NCI-H524 (cell line): Measurements from ENCODE around the gene DUSP22.

Experiments used
- DNase-seq, 2 experiments: peaks; one replicate each; lab custom pipeline; 2025; lab: John Stamatoyannopoulos, UW

DUSP22 gene

GRCh38 chr6:380234-381218 lies 88.2 kb downstream of the DUSP22 start:
- no peak for DNase-seq

GRCh38 chr6:381742-382461 lies 89.6 kb downstream of the DUSP22 start:
- DNase-seq = no peak

- no peak for DNase-seq
Observed at GRCh38 chr6:382883-383810, 90.9 kb downstream of the DUSP22 start.

- no peak for DNase-seq
Observed at GRCh38 chr6:383856-384255, 91.6 kb downstream of the DUSP22 start.

- DNase-seq = no peak
Observed at GRCh38 chr6:384898-385297, 92.6 kb downstream of the DUSP22 start.

GRCh38 chr6:385614-386013 lies 93.3 kb downstream of the DUSP22 start:
- DNase-seq = no peak

GRCh38 chr6:386688-387266 lies 94.5 kb downstream of the DUSP22 start:
- DNase-seq = no peak

- no peak for DNase-seq
Observed at GRCh38 chr6:387293-387741, 95.0 kb downstream of the DUSP22 start.

GRCh38 chr6:388202-388903 lies 96.1 kb downstream of the DUSP22 start:
- no peak for DNase-seq

GRCh38 chr6:389143-389542 lies 96.9 kb downstream of the DUSP22 start:
- no peak for DNase-seq

- no peak for DNase-seq
Observed at GRCh38 chr6:389622-390021, 97.3 kb downstream of the DUSP22 start.

- peak in 1 of 2 experiments; percentile 13 for DNase-seq
Observed at GRCh38 chr6:390914-391558, 98.7 kb downstream of the DUSP22 start.

- peak in 1 of 2 experiments; percentile 28 for DNase-seq
Observed at GRCh38 chr6:391559-392440, 99.5 kb downstream of the DUSP22 start, which contains the start of gene IRF4. TSS of gene IRF4 (plus strand) at chr6:391752. CDS start at chr6:393153, 1,401 bp downstream.

GRCh38 chr6:392441-393390 lies 100.4 kb downstream of the DUSP22 start:
- peak in 1 of 2 experiments; percentile 32 for DNase-seq

GRCh38 chr6:393391-394221 lies 101.3 kb downstream of the DUSP22 start:
- DNase-seq = peak in 1 of 2 experiments; percentile 32

- no peak for DNase-seq
Observed at GRCh38 chr6:394641-395289, 102.5 kb downstream of the DUSP22 start.
